Adipose tissue (tissue), 3 donors: ENCODE data around the gene MRAP2. TPM values are rescaled to one million over a fixed set of nuclear protein-coding genes. Genes with fewer than 3 reads are reported as not detected.
"Not testable (repeated sequence)": the region's sequence is repeated elsewhere in the genome, so short reads cannot be mapped to it uniquely, and the experiment has no call there.

Experiments
- H3K27ac ChIP-seq: one replicate; pipeline ENCODE4 v1.5.1; 2013; ENCODE audit warnings: low read depth, low read length
- WGBS, 3 donors: extraction: QIAGEN DNeasy Blood & Tissue Kit; methylation state at CpG; one replicate each; pipeline ENCODE4 v1.1.7; 2013; 5-methylcytosine and 5-hydroxymethylcytosine counted together
- polyA plus RNA-seq, 3 donors: library from polyadenylated mRNA; stranded (reverse); fragments of 200-250 nt; gene quantifications; one replicate each; pipeline ENCODE4 v1.2.3, GENCODE V29; 2013
- donor health status: healthy with polysubstance abuse.
- donor health status: Bipolar disorder and iron deficiency.
- donor health status: healthy.

Gene MRAP2
- polyA plus RNA-seq, 3 donors = 0.54 to 2.0 (median 0.56) TPM

- no peak overlapping the region for H3K27ac ChIP-seq
- WGBS, 3 donors = 40 to 71% (median 69%) methylated on average over 5 of the region's 5 CpGs
These were observed 6.8 kb upstream of the MRAP2 start for GRCh38 chr6:84026721-84027164.

- WGBS, 3 donors = 15 to 47% (median 45%) methylated on average over 5 of the region's 5 CpGs
- no peak overlapping the region for H3K27ac ChIP-seq
These were observed 6.0 kb upstream of the MRAP2 start for GRCh38 chr6:84027340-84028181.

GRCh38 chr6:84028350-84028749 is 5.2 kb upstream of the MRAP2 start:
- H3K27ac ChIP-seq = no peak overlapping the region
- WGBS, 3 donors = 71 to 97% (median 93%) methylated on average over 1 of the region's 1 CpG

GRCh38 chr6:84032000-84032399 is 1.6 kb upstream of the MRAP2 start:
- not testable (repeated sequence) for H3K27ac ChIP-seq
- WGBS, 3 donors = 89 to 96% (median 93%) methylated on average over 3 of the region's 3 CpGs

- 93 to 96% (median 93%) methylated on average over 6 of the region's 6 CpGs for WGBS, 3 donors
- H3K27ac ChIP-seq = no peak overlapping the region
These were observed 1.9 kb downstream of the MRAP2 start for GRCh38 chr6:84035484-84035883.

GRCh38 chr6:84037425-84038089 is 4.0 kb downstream of the MRAP2 start:
- H3K27ac ChIP-seq = no peak overlapping the region
- 91 to 97% (median 96%) methylated on average over 22 to 24 of the region's 24 CpGs for WGBS, 3 donors

- no peak overlapping the region for H3K27ac ChIP-seq
- WGBS, 3 donors = 23 to 37% (median 27%) methylated on average over 1 of the region's 1 CpG
These were observed 9.0 kb downstream of the MRAP2 start for GRCh38 chr6:84042603-84043002.

- no peak overlapping the region for H3K27ac ChIP-seq
- 29 to 83% (median 81%) methylated on average over 1 of the region's 1 CpG for WGBS, 3 donors
These were observed 10.0 kb downstream of the MRAP2 start for GRCh38 chr6:84043555-84043954.

- 36 to 100% (median 43%) methylated on average over 1 of the region's 1 CpG for WGBS, 3 donors
- H3K27ac ChIP-seq = no peak overlapping the region
These were observed 13.2 kb downstream of the MRAP2 start for GRCh38 chr6:84046755-84047154.

GRCh38 chr6:84048588-84048987 is 15.0 kb downstream of the MRAP2 start:
- no peak overlapping the region for H3K27ac ChIP-seq
- 77 to 94% (median 87%) methylated on average over 5 of the region's 5 CpGs for WGBS, 3 donors

- WGBS, 3 donors = 76 to 90% (median 88%) methylated on average over 5 of the region's 5 CpGs
- no peak overlapping the region for H3K27ac ChIP-seq
These were observed 16.8 kb downstream of the MRAP2 start for GRCh38 chr6:84050408-84050807.

- H3K27ac ChIP-seq = no peak overlapping the region
- 15 to 29% (median 26%) methylated on average over 7 of the region's 7 CpGs for WGBS, 3 donors
These were observed 18.8 kb downstream of the MRAP2 start for GRCh38 chr6:84052204-84052882.

- no peak overlapping the region for H3K27ac ChIP-seq
These were observed 19.3 kb downstream of the MRAP2 start for GRCh38 chr6:84052883-84053241.

GRCh38 chr6:84055647-84056046 is 22.1 kb downstream of the MRAP2 start:
- 59 to 80% (median 72%) methylated on average over 2 of the region's 2 CpGs for whole genome bisulfite sequencing, 3 donors
- no peak overlapping the region for H3K27ac ChIP-seq

More at GRCh38 chr6:84052883-84053241, 19.3 kb downstream of the MRAP2 start:
- 62 to 82% (median 80%) methylated on average over 7 of the region's 7 CpGs for WGBS, 3 donors

- H3K27ac ChIP-seq = no peak overlapping the region
- 70 to 86% (median 80%) methylated on average over 4 of the region's 4 CpGs for WGBS, 3 donors
These were observed 24.3 kb downstream of the MRAP2 start for GRCh38 chr6:84057908-84058307.

GRCh38 chr6:84059082-84059481 is 25.5 kb downstream of the MRAP2 start:
- 89 to 90% (median 90%) methylated on average over 2 of the region's 2 CpGs for WGBS, 3 donors

GRCh38 chr6:84061174-84061573 is 27.6 kb downstream of the MRAP2 start:
- H3K27ac ChIP-seq = no peak overlapping the region

More at GRCh38 chr6:84059082-84059481, 25.5 kb downstream of the MRAP2 start:
- H3K27ac ChIP-seq = no peak overlapping the region

- no peak overlapping the region for H3K27ac ChIP-seq
- 55 to 74% (median 64%) methylated on average over 3 of the region's 3 CpGs for WGBS, 3 donors
These were observed 28.2 kb downstream of the MRAP2 start for GRCh38 chr6:84061613-84062398.
